Mesenchymal stem cell (in vitro differentiated cells and primary cell): Measurements from ENCODE around the gene RELB.

ENCODE experiments used
- DNase-seq: peaks from one replicate; pipeline ENCODE4 v3.0.0-alpha.2; 2013
- H2AFZ ChIP-seq: one replicate; pipeline ENCODE4 v1.6.1; 2013; ENCODE audit warnings: low read depth, mild to moderate bottlenecking, control low read depth, inconsistent platforms, low read length, moderate library complexity
- H2AK5ac ChIP-seq: 2 replicates; pipeline ENCODE4 v1.6.1; 2013; ENCODE audit warnings: low read length, moderate library complexity, mild to moderate bottlenecking, inconsistent platforms; ENCODE audit not compliant: severe bottlenecking
- H2BK120ac ChIP-seq: one replicate; pipeline ENCODE4 v1.6.1; 2013; ENCODE audit warnings: low read depth, mild to moderate bottlenecking, inconsistent platforms, low read length, moderate library complexity
- H2BK12ac ChIP-seq, 2 experiments: one replicate each; pipeline ENCODE4 v1.6.1; 2013; ENCODE audit warnings: inconsistent platforms in 2 of 2, low read length in 2 of 2, mild to moderate bottlenecking in 2 of 2, moderate library complexity in 2 of 2, control low read depth in 1 of 2
- H2BK15ac ChIP-seq: one replicate; pipeline ENCODE4 v1.6.1; 2013; ENCODE audit warnings: mild to moderate bottlenecking, low read depth, inconsistent platforms; ENCODE audit not compliant: poor library complexity, severe bottlenecking
- H2BK5ac ChIP-seq: 2 replicates; pipeline ENCODE4 v1.6.1; 2013; ENCODE audit warnings: low read depth, mild to moderate bottlenecking, low read length, control low read depth, inconsistent platforms; ENCODE audit not compliant: poor library complexity, severe bottlenecking
- H3K14ac ChIP-seq, 2 experiments: one replicate each; pipeline ENCODE4 v1.6.1; 2013; ENCODE audit warnings: inconsistent platforms in 2 of 2, low read length in 2 of 2, control low read depth in 1 of 2, mild to moderate bottlenecking in 1 of 2, moderate library complexity in 1 of 2
- H3K18ac ChIP-seq, 2 experiments: one replicate each; pipeline ENCODE4 v1.6.1; 2013; ENCODE audit warnings: inconsistent platforms in 2 of 2, low read length in 2 of 2, control low read depth in 1 of 2, low read depth in 1 of 2, mild to moderate bottlenecking in 1 of 2
- H3K23ac ChIP-seq, 2 experiments: one replicate each; pipeline ENCODE4 v1.6.1; 2013; ENCODE audit warnings: inconsistent platforms in 2 of 2, low read length in 2 of 2, mild to moderate bottlenecking in 2 of 2, moderate library complexity in 2 of 2, control low read depth in 1 of 2
- H3K27ac ChIP-seq: 2 replicates; pipeline ENCODE4 v1.5.1; 2013; ENCODE audit warnings: mild to moderate bottlenecking, moderate library complexity, low read length, control low read depth, inconsistent platforms; ENCODE audit not compliant: poor library complexity, severe bottlenecking
- H3K27me3 ChIP-seq, 2 experiments: 2 replicates each; pipeline versions ENCODE4 v1.6.1 to v1.7.0; 2013; ENCODE audit warnings: low read length in 2 of 2, mild to moderate bottlenecking in 2 of 2, moderate library complexity in 2 of 2, control low read depth in 1 of 2, inconsistent platforms in 1 of 2; ENCODE audit not compliant: control insufficient read depth in 1 of 2, insufficient read depth in 1 of 2
- H3K36me3 ChIP-seq, 2 experiments: 2 replicates each; pipeline versions ENCODE4 v1.6.1 to v1.7.0; 2013; ENCODE audit warnings: low read length in 2 of 2, control low read depth in 1 of 2, inconsistent platforms in 1 of 2, low read depth in 1 of 2, mild to moderate bottlenecking in 1 of 2; ENCODE audit not compliant: insufficient read depth in 2 of 2, control insufficient read depth in 1 of 2
- H3K4ac ChIP-seq, 2 experiments: one replicate each; pipeline ENCODE4 v1.6.1; 2013; ENCODE audit warnings: inconsistent platforms in 2 of 2, low read length in 2 of 2, mild to moderate bottlenecking in 2 of 2, moderate library complexity in 2 of 2, control low read depth in 1 of 2, low read depth in 1 of 2
- H3K4me1 ChIP-seq: 2 replicates; pipeline ENCODE4 v1.6.1; 2013; ENCODE audit warnings: low read depth, low read length, control low read depth; ENCODE audit not compliant: control insufficient read depth, insufficient read depth
- H3K4me2 ChIP-seq: 2 replicates; pipeline ENCODE4 v1.6.1; 2013; ENCODE audit warnings: low read length, mild to moderate bottlenecking, inconsistent platforms; ENCODE audit not compliant: poor library complexity, severe bottlenecking
- H3K4me3 ChIP-seq, 2 experiments: 2 replicates each; pipeline versions ENCODE4 v1.5.1 to v1.7.0; 2013; ENCODE audit warnings: low read length in 2 of 2, mild to moderate bottlenecking in 2 of 2, control low read depth in 1 of 2, low read depth in 1 of 2; ENCODE audit not compliant: insufficient read depth in 1 of 2
- H3K79me1 ChIP-seq: replicated peaks from 2 replicates; pipeline ENCODE4 v1.6.1; 2013; ENCODE audit warnings: mild to moderate bottlenecking, control low read depth, low read length, inconsistent platforms; ENCODE audit not compliant: poor library complexity, severe bottlenecking
- H3K9ac ChIP-seq: 2 replicates; pipeline ENCODE4 v1.7.0; 2013; ENCODE audit warnings: mild to moderate bottlenecking, low read length, moderate library complexity
- H3K9me3 ChIP-seq: 2 replicates; pipeline ENCODE4 v1.7.0; 2013; ENCODE audit warnings: mild to moderate bottlenecking, low read length; ENCODE audit not compliant: control insufficient read depth
- H4K8ac ChIP-seq: one replicate; pipeline ENCODE4 v1.6.1; 2013; ENCODE audit warnings: inconsistent platforms, mild to moderate bottlenecking, low read length, moderate library complexity
- H4K91ac ChIP-seq: one replicate; pipeline ENCODE4 v1.6.1; 2013; ENCODE audit warnings: mild to moderate bottlenecking, low read length, inconsistent platforms
- WGBS: methylation state at CpG from one replicate; pipeline ENCODE4 v1.1.7; 2013; ENCODE audit warnings: mixed read lengths; 5-methylcytosine and 5-hydroxymethylcytosine counted together

The RELB gene

GRCh38 chr19:45076851-45077730 lies 75.8 kb downstream of the RELB start:
- H3K79me1 ChIP-seq, result peaks cover 9% of the 10 kb centered on the region
- peak overlapping the region; percentile 42 for H4K8ac ChIP-seq
- H2BK5ac ChIP-seq, result no peak overlapping the region
- no peak overlapping the region for H2BK15ac ChIP-seq
- no peaks in the 10 kb centered on the region for H3K9me3 ChIP-seq
- H4K91ac ChIP-seq, result no peak overlapping the region
- H2BK12ac ChIP-seq, result no peak overlapping the region
- H3K36me3 ChIP-seq, result peaks cover 12 to 15% of the 10 kb centered on the region in 2 experiments
- H2AK5ac ChIP-seq, result peak overlapping the region; percentile 22
- peak overlapping the region in 1 of 2 experiments; percentile 78 for H3K4me3 ChIP-seq
- H3K27ac ChIP-seq, result no peak overlapping the region
- H3K4ac ChIP-seq, result peak overlapping the region; percentile 22 to 43
- WGBS, result 75% methylated on average over 15 of the region's 15 CpGs
- no peaks in the 10 kb centered on the region for H3K27me3 ChIP-seq
- no peak overlapping the region for H3K18ac ChIP-seq
- H3K4me1 ChIP-seq, result peaks cover 29% of the 10 kb centered on the region
- H2AFZ ChIP-seq, result no peak overlapping the region
- no peak for DNase-seq
- H3K14ac ChIP-seq, result no peak overlapping the region
- peak overlapping the region; percentile 74 for H3K9ac ChIP-seq
- H3K4me2 ChIP-seq, result peak overlapping the region; percentile 74
- peak overlapping the region in 1 of 2 experiments; percentile 31 for H3K23ac ChIP-seq
- H2BK120ac ChIP-seq, result no peak overlapping the region

- Histone ChIP-seq H3K9ac (peak overlapping the region; percentile 97), H3K27me3 (no peaks in the 10 kb centered on the region), H2BK120ac (no peak overlapping the region), H2AFZ (peak overlapping the region; percentile 79), H3K4me1 (peaks cover 29% of the 10 kb centered on the region), H3K9me3 (no peaks in the 10 kb centered on the region), H2BK15ac (no peak overlapping the region), H3K4me3 (peak overlapping the region; percentile 79 to 99), H3K23ac (no peak overlapping the region), H3K79me1 (peaks cover 19% of the 10 kb centered on the region), H3K18ac (peak overlapping the region in 1 of 2 experiments; percentile 70), H4K8ac (peak overlapping the region; percentile 74), H2AK5ac (peak overlapping the region; percentile 27), H3K14ac (no peak overlapping the region), H3K4ac (peak overlapping the region in 1 of 2 experiments; percentile 92), H3K27ac (no peak overlapping the region), H3K36me3 (peaks cover 13% of the 10 kb centered on the region in 2 experiments), H3K4me2 (peak overlapping the region; percentile 97), H2BK5ac (no peak overlapping the region), H4K91ac (peak overlapping the region; percentile 70), H2BK12ac (no peak overlapping the region)
- no peak for DNase-seq
- WGBS, result 58% methylated on average over 10 of the region's 10 CpGs
Observed at GRCh38 chr19:45078390-45079062, 77.3 kb downstream of the RELB start.

- Histone ChIP-seq H2BK5ac (no peak within 1 kb of the TSS), H3K27me3 (no peaks in the 10 kb centered on the region), H2BK12ac (no peak within 1 kb of the TSS), H3K4me2 (peak within 1 kb of the TSS; percentile 97), H3K79me1 (peaks cover 19% of the 10 kb centered on the region), H2BK15ac (no peak within 1 kb of the TSS), H3K4me3 (peak within 1 kb of the TSS; percentile 79 to 99), H3K4me1 (peaks cover 29% of the 10 kb centered on the region), H2AFZ (peak within 1 kb of the TSS; percentile 79), H3K27ac (peak within 1 kb of the TSS; percentile 63), H3K18ac (peak within 1 kb of the TSS; percentile 84 to 98), H3K36me3 (peaks cover 13% of the 10 kb centered on the region in 2 experiments), H2BK120ac (no peak within 1 kb of the TSS), H3K9me3 (no peaks in the 10 kb centered on the region), H3K9ac (peak within 1 kb of the TSS; percentile 97), H3K23ac (peak within 1 kb of the TSS in 1 of 2 experiments; percentile 94), H4K91ac (peak within 1 kb of the TSS; percentile 77), H2AK5ac (peak within 1 kb of the TSS; percentile 27), H3K4ac (peak within 1 kb of the TSS in 1 of 2 experiments; percentile 92), H4K8ac (peak within 1 kb of the TSS; percentile 92), H3K14ac (peak within 1 kb of the TSS in 1 of 2 experiments; percentile 97)
- DNase-seq, result peak; percentile 78
- WGBS, result under 1% methylated on average over 61 of the region's 61 CpGs
Observed at GRCh38 chr19:45079063-45079910, 78.0 kb downstream of the RELB start, which contains the start of gene GEMIN7. GEMIN7 (plus strand) TSS chr19:45079260; CDS start chr19:45090115, 10,855 bp downstream.
